ENCODE measurements around the gene CEP164. TPM values are rescaled to one million over a fixed set of nuclear protein-coding genes. Genes with fewer than 3 reads are reported as not detected.

CEP164 gene
- total RNA-seq, 1 experiment from 2014 or later: 33.9 TPM

DNA sequence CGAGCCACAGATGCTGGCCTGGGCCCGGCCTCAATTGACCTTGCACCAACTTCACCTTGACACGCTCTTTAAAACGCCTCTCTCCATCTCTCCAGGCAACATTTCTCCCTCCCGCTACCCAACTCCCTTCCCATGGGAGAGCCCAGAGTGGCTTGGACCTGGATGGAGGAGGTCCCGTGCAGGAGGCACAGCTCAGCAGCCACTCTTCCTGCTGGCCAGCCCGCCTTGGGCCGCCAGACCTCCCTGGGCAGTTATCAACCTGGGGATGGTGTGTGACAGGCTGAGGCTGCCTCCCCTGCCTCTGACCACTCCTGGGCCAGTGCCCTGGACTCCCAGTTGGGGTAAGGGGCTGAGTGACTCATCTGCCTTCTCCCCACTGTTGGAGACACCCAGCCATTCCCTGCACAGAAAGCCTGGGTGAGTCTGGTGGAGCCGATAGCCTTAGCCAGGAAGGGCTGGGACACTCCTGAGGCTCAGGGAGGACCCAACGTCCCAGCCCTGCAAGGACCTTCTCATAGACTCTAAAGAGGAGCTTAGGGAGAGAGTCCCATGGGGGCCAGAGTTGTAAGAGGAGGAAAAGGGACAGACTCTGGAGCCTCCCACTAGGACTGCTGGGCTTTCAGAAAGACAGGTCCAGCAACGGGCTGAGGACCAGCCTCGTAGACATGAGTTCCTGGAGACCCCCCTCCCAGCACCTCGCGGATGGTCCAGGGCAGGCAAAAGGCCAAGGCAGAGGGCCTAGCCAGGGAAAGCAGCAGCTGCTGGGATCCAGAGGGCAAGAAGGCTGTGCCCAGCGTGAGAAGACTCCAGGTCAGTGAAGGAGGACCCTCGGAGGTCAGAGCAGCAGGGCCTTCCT is 131.7 kb downstream of the CEP164 start:
- H3K79me2 ChIP-seq (ENCODE audit: low read depth): no peaks in the 10 kb centered on the region
- no peaks in the 10 kb centered on the region for H3K4me1 ChIP-seq (replicated peaks; ENCODE audit: insufficient read depth)
- no peak for DNase-seq
- H2AFZ ChIP-seq: no peak overlapping the region
- TF ChIP-seq, protein P1, sequence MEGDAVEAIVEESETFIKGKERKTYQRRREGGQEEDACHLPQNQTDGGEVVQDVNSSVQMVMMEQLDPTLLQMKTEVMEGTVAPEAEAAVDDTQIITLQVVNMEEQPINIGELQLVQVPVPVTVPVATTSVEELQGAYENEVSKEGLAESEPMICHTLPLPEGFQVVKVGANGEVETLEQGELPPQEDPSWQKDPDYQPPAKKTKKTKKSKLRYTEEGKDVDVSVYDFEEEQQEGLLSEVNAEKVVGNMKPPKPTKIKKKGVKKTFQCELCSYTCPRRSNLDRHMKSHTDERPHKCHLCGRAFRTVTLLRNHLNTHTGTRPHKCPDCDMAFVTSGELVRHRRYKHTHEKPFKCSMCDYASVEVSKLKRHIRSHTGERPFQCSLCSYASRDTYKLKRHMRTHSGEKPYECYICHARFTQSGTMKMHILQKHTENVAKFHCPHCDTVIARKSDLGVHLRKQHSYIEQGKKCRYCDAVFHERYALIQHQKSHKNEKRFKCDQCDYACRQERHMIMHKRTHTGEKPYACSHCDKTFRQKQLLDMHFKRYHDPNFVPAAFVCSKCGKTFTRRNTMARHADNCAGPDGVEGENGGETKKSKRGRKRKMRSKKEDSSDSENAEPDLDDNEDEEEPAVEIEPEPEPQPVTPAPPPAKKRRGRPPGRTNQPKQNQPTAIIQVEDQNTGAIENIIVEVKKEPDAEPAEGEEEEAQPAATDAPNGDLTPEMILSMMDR (conservative IDR thresholded peaks at IDR 0.05): no peak
- TF ChIP-seq EZH2 (IDR thresholded peaks at IDR 0.05; ENCODE audit: low read depth): no peak
- no peaks in the 10 kb centered on the region for H3K9me2 ChIP-seq (ENCODE audit: insufficient read depth)
- BruUV-seq (replicated peaks): no TSS peak
- H3K4me2 ChIP-seq: no peak overlapping the region
- ChIA-PET POLR2A (ENCODE audit: unreplicated experiment) (no interaction called here), CTCF (no interaction called here)
- intact Hi-C loops (cut with micrococcal nuclease; ENCODE audit: unreplicated experiment): no loop called here
- peaks cover 100% of the 10 kb centered on the region for H3K27me3 ChIP-seq (ENCODE audit: insufficient read depth, low read depth)
- no peaks in the 10 kb centered on the region for H3K36me3 ChIP-seq (ENCODE audit: low read depth)
- H3K27ac ChIP-seq: no peak overlapping the region
- H4K20me1 ChIP-seq (ENCODE audit: insufficient read depth): 0 out of 2 replicates have a peak, but pooled peaks cover 3% of the 10 kb centered on the region
- no peaks in the 10 kb centered on the region for H3F3A ChIP-seq (ENCODE audit: insufficient read depth, low read depth)
- no peaks in the 10 kb centered on the region for H3K9me3 ChIP-seq (ENCODE audit: insufficient read depth, low read depth)
- H3K4me3 ChIP-seq: no peak overlapping the region

DNA sequence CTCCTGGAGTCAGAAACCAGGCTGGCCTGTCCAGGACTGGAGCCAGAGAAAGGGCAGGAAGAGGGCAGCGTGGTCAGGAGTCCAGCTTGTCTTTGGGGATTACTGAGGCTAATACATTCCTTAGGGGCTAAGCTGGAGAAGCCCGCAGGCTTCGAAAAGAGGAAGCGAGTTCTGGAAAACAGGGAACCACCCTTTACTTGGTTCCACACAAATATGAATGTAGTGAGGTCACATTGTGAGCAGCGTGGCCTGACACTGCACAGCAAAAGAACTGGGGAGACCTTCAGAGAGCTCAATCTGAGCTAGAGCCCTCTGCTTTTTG is 132.3 kb downstream of the CEP164 start:
- no TSS peak for BruUV-seq (replicated peaks)
- Histone ChIP-seq H4K20me1 (ENCODE audit: insufficient read depth) (0 out of 2 replicates have a peak, but pooled peaks cover 3% of the 10 kb centered on the region), H3K79me2 (ENCODE audit: low read depth) (no peaks in the 10 kb centered on the region), H3K4me2 (no peak overlapping the region), H3K9me3 (ENCODE audit: insufficient read depth, low read depth) (no peaks in the 10 kb centered on the region), H3K27ac (no peak overlapping the region), H3K4me3 (no peak overlapping the region), H3K27me3 (ENCODE audit: insufficient read depth, low read depth) (peaks cover 100% of the 10 kb centered on the region), H3K36me3 (ENCODE audit: low read depth) (no peaks in the 10 kb centered on the region), H3K4me1 (replicated peaks; ENCODE audit: insufficient read depth) (no peaks in the 10 kb centered on the region), H3K9me2 (ENCODE audit: insufficient read depth) (no peaks in the 10 kb centered on the region), H3F3A (ENCODE audit: insufficient read depth, low read depth) (no peaks in the 10 kb centered on the region), H2AFZ (no peak overlapping the region)
- ChIA-PET POLR2A (ENCODE audit: unreplicated experiment) (no interaction called here), CTCF (no interaction called here)
- intact Hi-C loops (cut with micrococcal nuclease; ENCODE audit: unreplicated experiment): no loop called here
- no peak for TF ChIP-seq EZH2 (IDR thresholded peaks at IDR 0.05; ENCODE audit: low read depth)
- TF ChIP-seq, protein P1 (conservative IDR thresholded peaks at IDR 0.05): no peak
- DNase-seq: no peak

DNA sequence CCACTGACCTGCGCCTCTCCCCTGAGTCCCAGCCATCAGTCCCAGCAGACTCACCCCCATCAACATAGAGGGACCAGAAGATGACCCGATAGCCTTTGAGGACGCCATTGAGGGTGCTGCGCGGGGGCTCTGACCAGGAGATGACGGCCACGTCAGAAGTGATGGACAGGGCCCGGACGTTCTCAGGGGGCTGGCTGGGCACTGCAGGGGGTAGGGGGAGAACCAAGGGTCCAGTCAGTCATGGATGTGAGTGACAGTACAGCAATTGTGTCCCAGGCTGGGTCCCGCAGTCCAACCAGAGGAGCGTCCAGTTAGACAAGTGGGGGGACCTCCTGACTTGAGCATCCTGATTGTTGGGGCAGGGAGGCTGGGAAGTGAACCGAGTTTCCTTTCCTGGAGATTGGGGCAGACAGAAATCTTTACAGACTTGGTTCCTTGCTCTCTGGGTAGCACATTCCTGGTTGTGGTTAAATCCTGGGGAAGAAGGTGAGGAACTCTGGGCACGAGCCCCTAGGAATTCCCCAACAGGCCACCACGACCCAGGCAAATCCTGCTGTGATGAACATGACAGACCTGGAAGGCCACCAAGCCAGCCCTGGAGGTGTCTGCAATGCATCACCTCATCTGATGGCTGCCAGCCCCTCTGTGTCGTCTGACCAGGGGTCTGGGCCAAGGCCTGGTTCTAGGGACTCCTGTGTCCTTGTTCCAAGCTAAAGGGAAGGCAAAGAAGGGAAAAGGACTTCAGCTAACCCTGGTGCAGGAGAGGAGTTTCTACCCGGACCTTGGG is 133.9 kb downstream of the CEP164 start:
- no peak overlapping the region for H3K27ac ChIP-seq
- H4K20me1 ChIP-seq (ENCODE audit: insufficient read depth): 0 out of 2 replicates have a peak, but pooled peaks cover 3% of the 10 kb centered on the region
- ChIA-PET CTCF (no interaction called here), POLR2A (ENCODE audit: unreplicated experiment) (no interaction called here)
- no peak overlapping the region for H2AFZ ChIP-seq
- BruUV-seq (replicated peaks): no TSS peak
- peaks cover 100% of the 10 kb centered on the region for H3K27me3 ChIP-seq (ENCODE audit: insufficient read depth, low read depth)
- H3F3A ChIP-seq (ENCODE audit: insufficient read depth, low read depth): no peaks in the 10 kb centered on the region
- intact Hi-C loops (cut with micrococcal nuclease; ENCODE audit: unreplicated experiment): no loop called here
- TF ChIP-seq EZH2 (IDR thresholded peaks at IDR 0.05; ENCODE audit: low read depth): no peak
- TF ChIP-seq, protein P1 (conservative IDR thresholded peaks at IDR 0.05): no peak
- no peak overlapping the region for H3K4me2 ChIP-seq
- no peaks in the 10 kb centered on the region for H3K36me3 ChIP-seq (ENCODE audit: low read depth)
- H3K4me1 ChIP-seq (replicated peaks; ENCODE audit: insufficient read depth): no peaks in the 10 kb centered on the region
- no peak for DNase-seq
- H3K4me3 ChIP-seq: no peak overlapping the region
- H3K9me2 ChIP-seq (ENCODE audit: insufficient read depth): no peaks in the 10 kb centered on the region
- no peaks in the 10 kb centered on the region for H3K79me2 ChIP-seq (ENCODE audit: low read depth)
- H3K9me3 ChIP-seq (ENCODE audit: insufficient read depth, low read depth): no peaks in the 10 kb centered on the region
